Measurements from ENCODE around the gene ZYX. TPM values are rescaled to one million over a fixed set of nuclear protein-coding genes. Genes with fewer than 3 reads are reported as not detected.
A peak's percentile ranks its signal among the peaks of the same experiment; 100 is the strongest.

ZYX gene
- total and polyA plus RNA-seq, 2 of the 13 experiments (the other 11 are each of a cell fraction or from before 2014, with no cell fraction given) = 9.9 to 13.7 TPM

DNA sequence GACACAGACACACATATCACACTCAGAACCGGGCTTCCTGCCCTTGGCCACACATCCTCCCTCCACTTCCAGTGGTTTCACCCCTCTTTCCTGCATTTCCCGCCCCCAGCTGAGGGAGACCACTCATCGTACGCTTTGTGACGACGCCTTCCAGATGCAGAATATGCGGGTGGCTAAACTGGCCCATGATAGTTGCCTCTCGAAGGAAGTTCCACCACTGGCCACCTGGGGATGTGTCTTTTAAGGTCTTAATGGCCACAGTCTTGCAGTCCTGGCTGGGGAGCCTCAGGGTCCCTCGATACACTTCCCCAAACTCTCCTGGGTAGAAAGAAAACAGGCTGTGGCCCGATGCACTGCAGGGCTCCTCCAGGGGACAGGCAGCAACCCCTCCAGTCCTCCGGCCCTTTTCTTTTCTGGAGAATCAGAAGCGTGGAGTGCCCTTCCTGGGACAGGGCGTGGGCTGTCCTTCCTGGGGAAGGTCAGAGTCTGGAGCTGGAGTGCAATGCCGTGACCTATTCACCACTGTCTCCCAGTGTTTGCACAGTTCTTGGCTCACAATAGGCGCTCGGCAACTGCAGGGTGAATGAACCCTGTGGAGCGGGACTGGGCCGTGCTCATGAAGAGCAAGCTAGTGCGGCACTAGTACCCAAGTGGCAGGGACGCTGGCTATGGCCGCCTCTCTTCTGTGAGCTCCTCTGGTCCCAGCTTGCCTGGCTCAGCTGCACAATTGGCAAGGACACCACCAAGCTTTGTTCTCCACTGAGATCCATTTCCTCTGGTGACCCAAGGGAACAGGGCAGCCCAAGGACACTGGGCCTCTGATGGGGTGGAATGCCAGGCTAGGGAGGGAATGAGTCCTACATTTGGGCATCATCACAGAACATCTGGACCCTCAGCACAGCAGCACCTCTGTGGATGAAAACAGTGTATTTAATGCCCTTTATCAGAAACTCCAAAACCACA is 14.3 kb downstream of the ZYX start (continued):
- TF ChIP-seq ZNF280B (CRISPR knock-in tag; IDR thresholded peaks at IDR 0.05; ENCODE audit: borderline replicate concordance) (peak; percentile 19; the same call in 1 of the 2 replicates), SALL1 (CRISPR knock-in tag; IDR thresholded peaks at IDR 0.05) (peak; percentile 95), ZNF431 (CRISPR knock-in tag; IDR thresholded peaks at IDR 0.05; ENCODE audit: borderline replicate concordance, low read depth) (no peak; the same call in 1 of the 2 replicates), DRAP1 (CRISPR knock-in tag; IDR thresholded peaks at IDR 0.05) (no peak; the same call in 1 of the 2 replicates), NR2C2 (CRISPR knock-in tag; IDR thresholded peaks at IDR 0.05; ENCODE audit: borderline replicate concordance) (peak; percentile 79), MEIS1 (CRISPR knock-in tag; IDR thresholded peaks at IDR 0.05; ENCODE audit: borderline replicate concordance) (no peak), ZNF615 (CRISPR knock-in tag; IDR thresholded peaks at IDR 0.05; ENCODE audit: borderline replicate concordance) (no peak), ZFP62 (CRISPR knock-in tag; IDR thresholded peaks at IDR 0.05) (no peak), PATZ1 (CRISPR knock-in tag; IDR thresholded peaks at IDR 0.05) (peak; percentile 75), CSRNP2 (CRISPR knock-in tag; conservative IDR thresholded peaks at IDR 0.05; ENCODE audit: low read depth) (no peak), SIX4 (CRISPR knock-in tag; IDR thresholded peaks at IDR 0.05) (no peak), JUNB (CRISPR knock-in tag; IDR thresholded peaks at IDR 0.05; ENCODE audit: borderline replicate concordance) (no peak), AKNA (CRISPR knock-in tag; IDR thresholded peaks at IDR 0.05; ENCODE audit: borderline replicate concordance) (no peak), HDAC2 (CRISPR knock-in tag; IDR thresholded peaks at IDR 0.05) (peak; percentile 91)
- TF ChIP-seq, protein P1, sequence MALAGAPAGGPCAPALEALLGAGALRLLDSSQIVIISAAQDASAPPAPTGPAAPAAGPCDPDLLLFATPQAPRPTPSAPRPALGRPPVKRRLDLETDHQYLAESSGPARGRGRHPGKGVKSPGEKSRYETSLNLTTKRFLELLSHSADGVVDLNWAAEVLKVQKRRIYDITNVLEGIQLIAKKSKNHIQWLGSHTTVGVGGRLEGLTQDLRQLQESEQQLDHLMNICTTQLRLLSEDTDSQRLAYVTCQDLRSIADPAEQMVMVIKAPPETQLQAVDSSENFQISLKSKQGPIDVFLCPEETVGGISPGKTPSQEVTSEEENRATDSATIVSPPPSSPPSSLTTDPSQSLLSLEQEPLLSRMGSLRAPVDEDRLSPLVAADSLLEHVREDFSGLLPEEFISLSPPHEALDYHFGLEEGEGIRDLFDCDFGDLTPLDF (CRISPR knock-in tag; IDR thresholded peaks at IDR 0.05) = 0 out of 2 replicates have a peak, but pooled peaks have one; percentile 43

All from HepG2 (cell line).